HG03135 (cell line): ENCODE data around the gene CDH23.

ENCODE experiments used
- ATAC-seq: cut with Tn5 transposase; IDR thresholded peaks from one replicate; pipeline ENCODE4 v1.9.1; 2021; ENCODE audit warnings: mild to moderate bottlenecking, moderate library complexity; ENCODE audit not compliant: unreplicated experiment

CDH23 gene

GRCh38 chr10:71632896-71633600 lies 236.3 kb downstream of the CDH23 start:
- no peak for ATAC-seq

- no peak for ATAC-seq
These were observed 237.2 kb downstream of the CDH23 start for GRCh38 chr10:71633920-71634319.

GRCh38 chr10:71634531-71635164 lies 237.9 kb downstream of the CDH23 start:
- no peak for ATAC-seq

- no peak for ATAC-seq
These were observed 238.6 kb downstream of the CDH23 start for GRCh38 chr10:71635251-71635866.

- ATAC-seq: no peak
These were observed 239.1 kb downstream of the CDH23 start for GRCh38 chr10:71635867-71636266.

- no peak for ATAC-seq
These were observed 239.9 kb downstream of the CDH23 start for GRCh38 chr10:71636588-71636987.

- no peak for ATAC-seq
These were observed 240.6 kb downstream of the CDH23 start for GRCh38 chr10:71637305-71637704.

- ATAC-seq: no peak
These were observed 241.5 kb downstream of the CDH23 start for GRCh38 chr10:71638064-71638821.

GRCh38 chr10:71638822-71639719 lies 242.4 kb downstream of the CDH23 start:
- no peak for ATAC-seq

- no peak for ATAC-seq
These were observed 243.9 kb downstream of the CDH23 start for GRCh38 chr10:71640607-71641006.

GRCh38 chr10:71641449-71641848 lies 244.7 kb downstream of the CDH23 start:
- no peak for ATAC-seq

- ATAC-seq: no peak
These were observed 245.3 kb downstream of the CDH23 start for GRCh38 chr10:71641986-71642385.

- ATAC-seq: no peak
These were observed 247.2 kb downstream of the CDH23 start for GRCh38 chr10:71643904-71644303.

- no peak for ATAC-seq
These were observed 247.8 kb downstream of the CDH23 start for GRCh38 chr10:71644307-71645180.

- ATAC-seq: no peak
These were observed 248.5 kb downstream of the CDH23 start for GRCh38 chr10:71645185-71645584.

GRCh38 chr10:71646037-71646436 lies 249.3 kb downstream of the CDH23 start:
- ATAC-seq: no peak

- no peak for ATAC-seq
These were observed 250.0 kb downstream of the CDH23 start for GRCh38 chr10:71646592-71647292.

GRCh38 chr10:71647526-71648253 lies 251.0 kb downstream of the CDH23 start:
- ATAC-seq: no peak
